Measurements from ENCODE around the gene SRRM4.
A peak's percentile ranks its signal among the peaks of the same experiment; 100 is the strongest.

Gene SRRM4

GRCh38 chr12:119055977-119056376 lies 74.6 kb downstream of the SRRM4 start:
- no peak for TF ChIP-seq CTCF (conservative IDR thresholded peaks at IDR 0.05; ENCODE audit: low read depth)
- ChIA-PET CTCF (interaction anchor here (0.5 to 0.6 kb wide), 2 partner anchors 308 to 1100 kb away, joined by 4 read pairs; no protein-coding TSS in a partner anchor), POLR2A (ENCODE audit: low non-redundant PET) (no interaction called here)
- DNase-seq (ENCODE audit: low spot score): no peak
- H3K27ac ChIP-seq: no peak overlapping the region

- H3K27ac ChIP-seq: no peak overlapping the region
- DNase-seq (ENCODE audit: low spot score): peak; percentile 28
- ChIA-PET CTCF (no interaction called here), POLR2A (ENCODE audit: low non-redundant PET) (no interaction called here)
- TF ChIP-seq CTCF (conservative IDR thresholded peaks at IDR 0.05; ENCODE audit: low read depth): no peak
Measured at GRCh38 chr12:119060847-119061796, 79.8 kb downstream of the SRRM4 start.

GRCh38 chr12:119068129-119068856 lies 87.0 kb downstream of the SRRM4 start:
- no peak for TF ChIP-seq CTCF (conservative IDR thresholded peaks at IDR 0.05; ENCODE audit: low read depth)
- ChIA-PET POLR2A (ENCODE audit: low non-redundant PET) (no interaction called here), CTCF (interaction anchor here (0.6 kb wide), 1 partner anchor 337 kb away, joined by 3 read pairs; no protein-coding TSS in a partner anchor)
- DNase-seq (ENCODE audit: low spot score): no peak
- no peak overlapping the region for H3K27ac ChIP-seq

- CTCF ChIA-PET: no interaction called here
- H3K27ac ChIP-seq: no peak overlapping the region
- TF ChIP-seq CTCF (conservative IDR thresholded peaks at IDR 0.05; ENCODE audit: low read depth): no peak
- POLR2A ChIA-PET (ENCODE audit: low non-redundant PET): no interaction called here
- DNase-seq (ENCODE audit: low spot score): no peak
Measured at GRCh38 chr12:119069147-119069642, 87.9 kb downstream of the SRRM4 start.

- no peak for DNase-seq (ENCODE audit: low spot score)
- ChIA-PET POLR2A (ENCODE audit: low non-redundant PET) (no interaction called here), CTCF (no interaction called here)
- TF ChIP-seq CTCF (conservative IDR thresholded peaks at IDR 0.05; ENCODE audit: low read depth): no peak
- no peak overlapping the region for H3K27ac ChIP-seq
Measured at GRCh38 chr12:119071176-119071575, 89.8 kb downstream of the SRRM4 start.

GRCh38 chr12:119071638-119072231 lies 90.4 kb downstream of the SRRM4 start:
- ChIA-PET CTCF (no interaction called here), POLR2A (ENCODE audit: low non-redundant PET) (no interaction called here)
- H3K27ac ChIP-seq: no peak overlapping the region
- no peak for DNase-seq (ENCODE audit: low spot score)
- TF ChIP-seq CTCF (conservative IDR thresholded peaks at IDR 0.05; ENCODE audit: low read depth): no peak
